Measurements from ENCODE around the gene OPCML. TPM values are rescaled to one million over a fixed set of nuclear protein-coding genes. Genes with fewer than 3 reads are reported as not detected.

The OPCML gene
- total RNA-seq, 1 experiment from 2014 or later, result not detected

GRCh38 chr11:132848336-132848735 is 684.0 kb downstream of the OPCML start:
- intact Hi-C loops (cut with micrococcal nuclease; ENCODE audit: unreplicated experiment), result no loop called here
- BruUV-seq (replicated peaks), result no TSS peak
- POLR2A ChIA-PET (ENCODE audit: unreplicated experiment), result no interaction called here

GRCh38 chr11:132846075-132846474 is 686.2 kb downstream of the OPCML start:
- BruUV-seq (replicated peaks), result no TSS peak
- no peaks in the 10 kb centered on the region for H3K4me1 ChIP-seq (replicated peaks; ENCODE audit: insufficient read depth)
- H3K9me3 ChIP-seq (ENCODE audit: insufficient read depth, low read depth), result no peaks in the 10 kb centered on the region
- no peaks in the 10 kb centered on the region for H3K36me3 ChIP-seq (ENCODE audit: low read depth)
- no peak overlapping the region for H3K4me2 ChIP-seq
- ChIA-PET POLR2A (ENCODE audit: unreplicated experiment) (no interaction called here), CTCF (no interaction called here)
- H3K79me2 ChIP-seq (ENCODE audit: low read depth), result no peaks in the 10 kb centered on the region
- no peak overlapping the region for H2AFZ ChIP-seq
- no peaks in the 10 kb centered on the region for H3F3A ChIP-seq (ENCODE audit: insufficient read depth, low read depth)
- DNase-seq, result no peak
- peaks cover 5% of the 10 kb centered on the region; the same call in 1 of the 2 replicates for H3K27me3 ChIP-seq (ENCODE audit: insufficient read depth, low read depth)
- H3K9me2 ChIP-seq (ENCODE audit: insufficient read depth), result no peaks in the 10 kb centered on the region
- intact Hi-C loops (cut with micrococcal nuclease; ENCODE audit: unreplicated experiment), result no loop called here
- no peak for TF ChIP-seq EZH2 (IDR thresholded peaks at IDR 0.05; ENCODE audit: low read depth)
- no peak for TF ChIP-seq CTCF (conservative IDR thresholded peaks at IDR 0.05)
- H4K20me1 ChIP-seq (ENCODE audit: insufficient read depth), result no peaks in the 10 kb centered on the region
- no peak overlapping the region for H3K27ac ChIP-seq
- H3K4me3 ChIP-seq, result no peak overlapping the region

More at GRCh38 chr11:132848336-132848735, 684.0 kb downstream of the OPCML start:
- H4K20me1 ChIP-seq (ENCODE audit: insufficient read depth), result no peaks in the 10 kb centered on the region
- no peaks in the 10 kb centered on the region for H3K9me3 ChIP-seq (ENCODE audit: insufficient read depth, low read depth)
- H3K27ac ChIP-seq, result no peak overlapping the region
- H3K27me3 ChIP-seq (ENCODE audit: insufficient read depth, low read depth), result no peaks in the 10 kb centered on the region
- H3K4me1 ChIP-seq (replicated peaks; ENCODE audit: insufficient read depth), result no peaks in the 10 kb centered on the region
- CTCF ChIA-PET, result no interaction called here
- H3F3A ChIP-seq (ENCODE audit: insufficient read depth, low read depth), result no peaks in the 10 kb centered on the region
- H3K79me2 ChIP-seq (ENCODE audit: low read depth), result no peaks in the 10 kb centered on the region
- no peak overlapping the region for H2AFZ ChIP-seq
- DNase-seq, result no peak
- no peaks in the 10 kb centered on the region for H3K9me2 ChIP-seq (ENCODE audit: insufficient read depth)
- no peak overlapping the region for H3K4me2 ChIP-seq
- no peak for TF ChIP-seq CTCF (conservative IDR thresholded peaks at IDR 0.05)
- TF ChIP-seq EZH2 (IDR thresholded peaks at IDR 0.05; ENCODE audit: low read depth), result no peak
- H3K4me3 ChIP-seq, result no peak overlapping the region
- no peaks in the 10 kb centered on the region for H3K36me3 ChIP-seq (ENCODE audit: low read depth)

- no peaks in the 10 kb centered on the region for H4K20me1 ChIP-seq (ENCODE audit: insufficient read depth)
- no peak for DNase-seq
- no peak overlapping the region for H3K4me3 ChIP-seq
- no peaks in the 10 kb centered on the region for H3K79me2 ChIP-seq (ENCODE audit: low read depth)
- intact Hi-C loops (cut with micrococcal nuclease; ENCODE audit: unreplicated experiment), result no loop called here
- H3F3A ChIP-seq (ENCODE audit: insufficient read depth, low read depth), result no peaks in the 10 kb centered on the region
- no peak overlapping the region for H3K4me2 ChIP-seq
- no peaks in the 10 kb centered on the region for H3K36me3 ChIP-seq (ENCODE audit: low read depth)
- H3K4me1 ChIP-seq (replicated peaks; ENCODE audit: insufficient read depth), result no peaks in the 10 kb centered on the region
- ChIA-PET POLR2A (ENCODE audit: unreplicated experiment) (no interaction called here), CTCF (no interaction called here)
- TF ChIP-seq CTCF (conservative IDR thresholded peaks at IDR 0.05), result no peak
- TF ChIP-seq EZH2 (IDR thresholded peaks at IDR 0.05; ENCODE audit: low read depth), result no peak
- H3K27me3 ChIP-seq (ENCODE audit: insufficient read depth, low read depth), result peaks cover 11% of the 10 kb centered on the region
- no peak overlapping the region for H3K27ac ChIP-seq
- no peak overlapping the region for H2AFZ ChIP-seq
- no TSS peak for BruUV-seq (replicated peaks)
- no peaks in the 10 kb centered on the region for H3K9me2 ChIP-seq (ENCODE audit: insufficient read depth)
- H3K9me3 ChIP-seq (ENCODE audit: insufficient read depth, low read depth), result no peaks in the 10 kb centered on the region
These were observed 687.2 kb downstream of the OPCML start for GRCh38 chr11:132844956-132845696.

Data from PC-9 (cell line).